NCI-H146 treated with DMSO at 0.1 percent for 48 hours (cell line): ENCODE data around the gene TFF3.
"Not testable (repeated sequence)": the region's sequence is repeated elsewhere in the genome, so short reads cannot be mapped to it uniquely, and the experiment has no call there.

Source experiments
- DNase-seq: peaks from one replicate; lab custom pipeline; 2025; ENCODE audit not compliant: unreplicated experiment; lab: John Stamatoyannopoulos, UW

The TFF3 gene

GRCh38 chr21:42306366-42307035 lies 8.7 kb downstream of the TFF3 start:
- DNase-seq, result peak; percentile 78

GRCh38 chr21:42305707-42306147 lies 9.5 kb downstream of the TFF3 start:
- DNase-seq, result no peak

DNA sequence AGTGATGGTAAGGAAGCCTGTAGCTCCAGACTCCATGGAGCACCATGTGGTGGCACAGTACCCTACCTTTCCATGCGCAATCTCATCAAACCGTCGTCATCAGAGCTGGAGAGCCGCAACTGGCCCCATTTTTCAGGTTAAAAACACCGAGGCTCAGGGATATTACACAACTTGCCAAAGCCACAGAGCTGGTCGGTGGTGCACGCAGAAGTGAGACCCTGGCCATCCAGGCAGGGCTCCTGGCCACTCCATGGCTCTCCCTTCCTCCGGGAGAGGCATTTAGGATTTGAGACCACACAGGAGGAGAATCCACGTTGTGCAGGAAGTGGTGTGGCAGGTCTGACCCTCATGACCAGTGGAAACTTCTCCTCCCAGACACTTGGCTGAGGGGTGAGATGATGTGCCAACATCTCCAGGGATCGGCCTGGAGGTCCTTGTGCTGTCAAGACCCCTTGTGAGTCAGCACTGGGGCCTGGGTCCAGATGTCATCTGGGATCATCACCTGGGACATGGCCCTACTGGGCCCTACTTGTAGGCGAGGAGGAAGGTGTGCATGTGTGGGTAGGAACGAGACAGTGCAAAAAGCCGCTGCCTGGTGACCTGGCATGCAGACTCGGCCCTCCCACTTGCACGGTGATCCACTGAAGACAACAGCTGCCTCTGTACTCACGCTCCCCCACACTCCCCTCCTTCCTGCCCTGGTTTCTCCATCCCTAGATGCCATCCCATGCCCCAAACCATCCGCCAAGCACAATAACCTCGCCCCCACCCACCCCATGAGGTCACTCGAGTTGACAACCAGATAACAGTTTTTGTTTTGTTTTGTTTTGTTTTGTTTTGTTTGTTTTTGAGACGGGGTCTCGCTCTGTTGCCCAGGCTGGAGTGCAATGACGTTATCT lies 10.4 kb downstream of the TFF3 start:
- DNase-seq, result no peak

DNA sequence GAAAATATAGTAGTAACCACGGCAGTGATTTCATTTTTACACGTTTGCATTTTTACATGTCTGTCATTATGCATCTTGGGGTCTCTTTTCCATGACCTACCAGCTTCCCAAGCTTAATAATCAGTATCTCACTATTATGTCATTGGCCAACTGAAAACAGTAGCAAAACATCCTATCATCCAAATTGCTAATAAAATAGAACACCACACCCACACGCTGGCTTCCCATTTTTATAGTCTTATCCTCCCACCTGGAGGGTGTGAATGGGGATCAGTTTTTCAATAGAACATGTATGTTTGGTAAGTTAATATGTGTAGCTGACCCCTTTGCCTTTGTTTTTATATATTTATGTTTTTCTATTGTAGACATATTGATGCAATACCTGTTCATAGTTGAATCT lies 11.8 kb downstream of the TFF3 start:
- DNase-seq, result no peak

DNA sequence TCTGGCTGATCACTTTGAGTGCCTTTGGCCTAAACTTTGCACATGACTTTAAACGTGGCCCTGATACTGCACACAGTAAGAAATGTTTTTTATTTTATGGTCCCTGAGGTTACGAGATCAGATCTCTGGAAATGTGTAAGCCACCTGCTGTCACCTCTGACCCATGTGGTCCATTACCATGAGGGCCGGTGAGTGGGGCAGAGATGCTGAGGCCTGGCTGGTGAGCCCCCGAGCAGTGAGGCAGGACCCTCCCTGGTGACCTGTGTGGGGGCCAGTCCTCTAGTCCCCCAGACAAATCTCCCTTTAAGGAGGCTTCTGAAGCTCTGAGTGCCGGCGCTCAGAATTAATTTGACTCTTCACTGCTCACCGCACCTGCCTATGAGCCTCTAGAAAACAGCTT lies 12.4 kb downstream of the TFF3 start:
- no peak for DNase-seq

DNA sequence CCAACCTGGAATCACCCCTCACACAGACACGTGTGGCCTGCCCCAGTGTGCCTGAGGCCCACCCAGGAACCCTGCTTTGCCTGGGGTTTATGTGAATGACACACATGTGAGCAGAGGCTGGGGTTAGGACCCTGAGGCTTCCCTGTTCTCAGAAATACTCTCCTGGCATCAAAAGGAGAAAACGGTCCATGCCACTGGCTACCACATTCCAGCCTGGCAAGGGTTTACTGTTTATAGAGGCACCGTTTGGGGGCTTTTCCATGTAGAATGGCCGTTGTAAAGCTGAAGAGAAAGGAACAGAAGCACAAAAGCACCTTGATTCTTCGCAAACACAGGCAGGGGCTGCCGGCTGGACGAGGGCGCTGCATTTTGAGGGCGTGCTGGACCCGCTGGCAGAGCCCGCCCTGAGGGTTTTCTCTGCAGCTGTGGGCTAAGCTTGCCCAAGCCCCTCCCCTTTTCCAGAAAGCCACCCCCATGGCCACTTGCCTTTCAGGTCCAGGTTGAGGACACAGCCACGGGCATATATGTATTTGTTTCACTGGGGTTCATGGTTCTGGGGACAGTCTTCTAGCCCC lies 13.0 kb downstream of the TFF3 start:
- DNase-seq, result no peak

DNA sequence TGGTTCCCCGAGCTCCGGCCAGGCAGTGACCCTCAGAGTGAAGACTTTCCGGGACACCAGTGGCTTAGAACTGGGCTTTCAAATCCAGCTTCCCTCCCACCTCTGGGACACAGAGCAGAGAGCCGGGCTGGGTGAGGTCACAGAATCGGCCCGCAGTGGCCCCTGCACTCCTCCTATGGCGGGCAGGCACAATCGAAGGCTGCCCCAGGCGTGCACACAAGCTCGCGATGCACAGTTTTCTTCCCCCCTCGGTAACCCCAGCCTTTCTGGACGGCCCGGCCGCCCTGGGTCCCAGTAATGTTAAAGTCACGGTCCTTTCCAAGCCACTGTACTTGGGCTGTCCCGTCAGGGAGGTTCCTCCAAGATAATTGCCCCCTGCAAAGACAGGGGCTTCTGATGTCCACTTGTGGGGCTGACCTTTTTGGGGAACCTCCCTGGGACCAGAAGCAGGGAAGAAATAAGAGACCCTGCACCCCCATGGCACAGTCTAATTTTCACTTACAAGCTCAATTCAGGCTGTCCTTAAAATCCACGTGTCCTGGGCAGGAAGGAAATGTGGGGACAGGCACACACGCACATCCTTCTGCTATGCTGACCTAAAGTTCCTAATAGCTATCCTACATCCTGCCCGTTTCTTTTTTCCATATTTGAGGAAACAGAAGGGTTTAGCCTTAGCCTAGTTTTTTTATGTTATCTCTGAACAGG lies 13.7 kb downstream of the TFF3 start:
- DNase-seq, result no peak

DNA sequence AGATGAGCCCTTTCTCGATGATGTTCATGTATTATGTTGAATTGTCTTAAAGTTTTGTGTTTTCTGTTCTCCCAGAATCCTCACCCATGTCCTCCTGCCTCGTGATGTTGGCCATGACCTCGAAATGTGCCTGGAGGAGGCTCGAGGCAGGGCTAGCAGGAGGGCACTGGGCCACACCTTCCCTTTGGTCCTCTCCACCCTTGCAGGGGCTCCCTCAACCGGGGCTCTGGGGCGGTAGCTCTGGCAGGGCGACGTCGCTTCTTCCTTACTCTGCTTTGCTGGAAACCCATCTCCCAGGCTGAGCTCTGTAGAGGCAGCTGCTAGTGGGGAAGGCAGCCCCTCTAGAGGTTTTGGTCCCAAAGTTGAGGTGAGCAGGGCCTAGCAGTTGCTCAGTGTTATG lies 14.3 kb downstream of the TFF3 start:
- DNase-seq, result no peak

DNA sequence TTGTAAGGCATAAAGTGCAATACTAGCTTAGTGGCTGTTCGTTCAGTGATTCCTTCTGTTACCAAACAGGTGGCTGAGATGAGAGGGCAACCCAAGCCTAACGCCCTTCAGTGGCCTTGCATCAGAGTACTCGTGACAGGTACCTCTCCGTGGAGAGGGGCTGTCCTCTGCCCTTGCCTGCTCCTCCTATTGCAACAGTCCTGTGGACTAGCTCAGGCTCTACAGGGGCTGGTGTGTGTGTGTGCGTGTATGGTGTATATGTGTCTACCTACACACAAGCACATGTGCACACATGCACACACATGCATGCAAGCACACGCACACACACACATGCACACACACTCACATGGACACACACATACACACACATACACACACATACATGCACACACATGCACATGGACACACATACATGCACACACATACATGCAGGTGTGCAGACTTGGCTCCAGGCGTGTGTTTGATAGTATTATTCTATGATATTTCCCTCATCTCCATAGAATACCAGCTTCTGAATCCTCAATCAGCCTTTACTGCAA lies 15.1 kb downstream of the TFF3 start:
- no peak for DNase-seq

DNA sequence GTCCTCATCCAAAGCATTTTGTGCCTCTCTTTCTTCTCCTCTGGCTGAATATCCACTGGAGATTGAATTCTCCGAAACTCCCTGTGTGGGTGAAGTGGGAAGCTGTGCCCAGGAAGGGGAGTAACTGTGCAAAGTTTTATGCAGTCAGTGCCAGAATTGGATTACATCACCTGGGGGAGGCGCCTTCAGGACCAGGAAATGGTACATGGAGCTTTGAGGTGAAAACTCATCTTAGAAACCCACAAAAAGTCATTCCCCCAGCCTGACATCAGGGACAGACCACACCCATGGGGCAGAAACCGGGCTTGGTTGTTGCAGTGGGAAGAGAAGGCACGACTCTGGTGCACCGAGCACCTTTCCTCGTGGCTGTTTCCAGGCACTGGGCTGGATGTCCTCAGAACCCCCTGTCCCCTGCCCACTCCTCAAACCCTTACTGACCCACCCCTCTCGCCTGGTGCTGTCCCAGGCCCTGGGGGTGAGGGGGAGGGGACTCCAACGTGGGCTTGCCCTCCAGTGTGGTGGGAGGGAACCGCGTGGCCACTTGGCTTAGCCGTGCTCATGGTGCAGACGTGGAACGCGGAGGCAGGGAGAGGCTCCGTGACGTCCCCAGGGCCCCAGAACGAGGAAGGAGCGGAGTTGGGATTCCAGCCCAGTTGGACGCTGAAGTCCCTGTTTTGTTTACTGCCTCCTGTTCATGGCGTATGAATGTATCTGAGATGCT lies 15.7 kb downstream of the TFF3 start:
- DNase-seq, result no peak

- no peak for DNase-seq
Observed at GRCh38 chr21:42298657-42299056, 16.6 kb downstream of the TFF3 start.

- no peak for DNase-seq
Observed at GRCh38 chr21:42298237-42298636, 17.0 kb downstream of the TFF3 start.

GRCh38 chr21:42297377-42297776 lies 17.8 kb downstream of the TFF3 start:
- no peak for DNase-seq

DNA sequence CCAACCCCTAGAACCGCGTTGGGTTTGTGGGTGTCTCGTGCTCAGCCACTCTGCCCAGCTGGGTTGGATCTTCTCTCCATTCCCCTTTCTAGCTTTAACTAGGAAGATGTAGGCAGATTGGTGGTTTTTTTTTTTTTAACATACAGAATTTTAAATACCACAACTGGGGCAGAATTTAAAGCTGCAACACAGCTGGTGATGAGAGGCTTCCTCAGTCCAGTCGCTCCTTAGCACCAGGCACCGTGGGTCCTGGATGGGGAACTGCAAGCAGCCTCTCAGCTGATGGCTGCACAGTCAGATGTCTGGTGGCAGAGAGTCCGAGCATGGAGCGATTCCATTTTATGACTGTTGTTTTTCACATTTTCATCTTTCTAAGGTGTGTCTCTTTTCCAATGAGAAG lies 18.7 kb downstream of the TFF3 start:
- DNase-seq, result no peak

- DNase-seq, result no peak
Observed at GRCh38 chr21:42295845-42296244, 19.4 kb downstream of the TFF3 start.

DNA sequence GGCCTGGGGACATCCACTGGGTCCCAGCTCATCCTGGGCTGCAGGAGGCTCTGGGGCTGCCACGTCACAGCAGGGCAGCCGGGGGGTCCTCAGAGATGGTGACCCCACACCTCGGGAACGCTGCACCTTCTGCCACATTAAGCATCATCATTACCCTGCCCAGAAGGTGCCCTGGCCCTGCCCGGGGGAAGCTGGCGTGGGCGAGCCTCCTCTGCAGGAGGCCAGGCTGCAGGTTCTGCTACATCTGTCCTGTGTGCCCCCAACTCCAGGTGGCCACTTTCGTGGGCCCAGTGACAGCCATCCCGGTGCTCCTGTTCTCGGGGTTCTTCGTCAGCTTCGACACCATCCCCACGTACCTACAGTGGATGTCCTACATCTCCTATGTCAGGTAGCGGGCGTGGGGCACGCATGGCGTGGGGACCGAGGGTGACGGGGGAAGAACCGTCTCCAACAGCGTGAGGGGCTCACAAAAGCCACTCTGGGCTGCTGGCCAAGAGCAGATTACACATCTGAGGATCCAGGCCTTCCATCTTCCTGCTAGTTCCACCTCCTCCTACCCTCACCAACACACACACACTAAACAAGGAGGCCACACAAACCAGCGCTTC lies 20.8 kb downstream of the TFF3 start:
- no peak for DNase-seq

DNA sequence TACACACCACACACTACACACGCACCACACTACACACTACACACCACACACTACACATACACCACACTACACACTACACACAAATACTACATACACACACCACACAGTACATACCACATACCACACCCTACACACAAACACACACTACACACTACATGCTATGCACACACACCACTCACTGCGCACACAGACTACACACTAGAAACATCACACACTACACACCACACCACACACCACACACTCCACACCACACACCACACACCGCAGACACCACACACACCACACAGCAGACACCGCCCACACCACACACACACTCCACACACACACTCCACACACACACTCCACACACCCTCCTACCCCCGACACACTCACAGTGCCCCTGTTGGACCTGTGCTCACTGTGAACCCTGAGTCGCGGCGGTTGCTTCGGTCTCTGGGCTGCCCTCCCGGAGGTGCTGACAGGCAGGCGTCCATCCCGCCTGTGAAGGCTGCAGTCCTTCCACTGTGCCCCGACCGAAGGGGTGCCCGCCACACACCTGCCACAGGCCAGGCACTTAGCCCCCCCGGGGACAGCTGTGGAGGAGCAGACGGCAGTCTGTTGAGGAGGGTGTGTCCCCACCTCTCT lies 21.4 kb downstream of the TFF3 start:
- DNase-seq, result no peak

GRCh38 chr21:42292563-42293142 lies 22.6 kb downstream of the TFF3 start:
- DNase-seq, result not testable (repeated sequence)
